Trophoblast cell (in vitro differentiated cells and primary cell): Measurements from ENCODE around the gene DUSP28.

Experiments
- DNase-seq, 2 donors: peaks; one replicate each; pipeline ENCODE4 v3.0.0-alpha.2; 2016
- H2AFZ ChIP-seq: 2 replicates; pipeline ENCODE4 v1.6.1; 2013; ENCODE audit warnings: low read length, moderate library complexity, mild to moderate bottlenecking; ENCODE audit not compliant: insufficient read depth, poor library complexity
- H2AK5ac ChIP-seq: 2 replicates; pipeline ENCODE4 v1.6.1; 2013; ENCODE audit warnings: mild to moderate bottlenecking, low read length
- H2BK120ac ChIP-seq: 2 replicates; pipeline ENCODE4 v1.6.1; 2013; ENCODE audit warnings: low read length, mild to moderate bottlenecking, moderate library complexity; ENCODE audit not compliant: insufficient read depth, poor library complexity
- H2BK12ac ChIP-seq: 2 replicates; pipeline ENCODE4 v1.6.1; 2013; ENCODE audit warnings: mild to moderate bottlenecking, low read length, moderate library complexity
- H2BK5ac ChIP-seq: 2 replicates; pipeline ENCODE4 v1.6.1; 2013; ENCODE audit warnings: low read length, low read depth, moderate library complexity, mild to moderate bottlenecking; ENCODE audit not compliant: poor library complexity
- H3K14ac ChIP-seq: 2 replicates; pipeline ENCODE4 v1.6.1; 2013; ENCODE audit warnings: mild to moderate bottlenecking, low read length
- H3K18ac ChIP-seq: 2 replicates; pipeline ENCODE4 v1.6.1; 2013; ENCODE audit warnings: mild to moderate bottlenecking, low read length
- H3K23ac ChIP-seq: 2 replicates; pipeline ENCODE4 v1.6.1; 2013; ENCODE audit warnings: low read length
- H3K27ac ChIP-seq: 2 replicates; pipeline ENCODE4 v1.5.1; 2013; ENCODE audit warnings: low read depth, mild to moderate bottlenecking, inconsistent platforms, low read length, moderate library complexity
- H3K27me3 ChIP-seq: 2 replicates; pipeline ENCODE4 v1.6.1; 2013; ENCODE audit warnings: inconsistent platforms, mild to moderate bottlenecking, low read length, moderate library complexity; ENCODE audit not compliant: insufficient read depth
- H3K36me3 ChIP-seq, 2 experiments: 1 replicate in 1 of 2; 2 replicates in 1 of 2; pipeline ENCODE4 v1.6.1; 2013; ENCODE audit warnings: low read length in 2 of 2, mild to moderate bottlenecking in 2 of 2, moderate library complexity in 1 of 2; ENCODE audit not compliant: insufficient read depth in 2 of 2, control insufficient read depth in 1 of 2
- H3K4ac ChIP-seq: 2 replicates; pipeline ENCODE4 v1.6.1; 2013; ENCODE audit warnings: low read depth, mild to moderate bottlenecking, low read length, moderate library complexity
- H3K4me1 ChIP-seq, 2 experiments: 1 replicate in 1 of 2; 2 replicates in 1 of 2; pipeline ENCODE4 v1.6.1; 2013; ENCODE audit warnings: low read length in 2 of 2, mild to moderate bottlenecking in 2 of 2, moderate library complexity in 1 of 2; ENCODE audit not compliant: insufficient read depth in 2 of 2, control insufficient read depth in 1 of 2
- H3K4me2 ChIP-seq: 2 replicates; pipeline ENCODE4 v1.6.1; 2013; ENCODE audit warnings: inconsistent platforms, mild to moderate bottlenecking, low read length, moderate library complexity
- H3K4me3 ChIP-seq: 2 replicates; pipeline ENCODE4 v1.5.1; 2013; ENCODE audit warnings: mild to moderate bottlenecking, low read depth, low read length, inconsistent platforms
- H3K79me1 ChIP-seq: one replicate; pipeline ENCODE4 v1.6.1; 2013; ENCODE audit warnings: low read length
- H3K79me2 ChIP-seq: 2 replicates; pipeline ENCODE4 v1.6.1; 2013; ENCODE audit warnings: low read length, mild to moderate bottlenecking; ENCODE audit not compliant: control insufficient read depth, insufficient read depth, poor library complexity
- H3K9ac ChIP-seq: 2 replicates; pipeline ENCODE4 v1.6.1; 2013; ENCODE audit warnings: mild to moderate bottlenecking, low read length
- H3K9me3 ChIP-seq: 2 replicates; pipeline ENCODE4 v1.6.1; 2013; ENCODE audit warnings: low read depth, mild to moderate bottlenecking, control low read depth, inconsistent platforms, low read length; ENCODE audit not compliant: insufficient read depth
- H4K12ac ChIP-seq: 2 replicates; pipeline ENCODE4 v1.6.1; 2013; ENCODE audit warnings: low read depth, mild to moderate bottlenecking, low read length, moderate library complexity
- H4K8ac ChIP-seq: 2 replicates; pipeline ENCODE4 v1.6.1; 2013; ENCODE audit warnings: low read depth, mild to moderate bottlenecking, low read length, moderate library complexity
- H4K91ac ChIP-seq: one replicate; pipeline ENCODE4 v1.6.1; 2013; ENCODE audit warnings: low read depth, mild to moderate bottlenecking, low read length, moderate library complexity
- WGBS: extraction: QIAGEN DNeasy Blood & Tissue Kit; methylation state at CpG from one replicate; pipeline ENCODE4 v1.1.7; 2013; ENCODE audit warnings: missing lambda C conversion rate; ENCODE audit not compliant: insufficient read length, insufficient coverage; ENCODE audit errors: extremely low coverage; 5-methylcytosine and 5-hydroxymethylcytosine counted together

The DUSP28 gene

DNA sequence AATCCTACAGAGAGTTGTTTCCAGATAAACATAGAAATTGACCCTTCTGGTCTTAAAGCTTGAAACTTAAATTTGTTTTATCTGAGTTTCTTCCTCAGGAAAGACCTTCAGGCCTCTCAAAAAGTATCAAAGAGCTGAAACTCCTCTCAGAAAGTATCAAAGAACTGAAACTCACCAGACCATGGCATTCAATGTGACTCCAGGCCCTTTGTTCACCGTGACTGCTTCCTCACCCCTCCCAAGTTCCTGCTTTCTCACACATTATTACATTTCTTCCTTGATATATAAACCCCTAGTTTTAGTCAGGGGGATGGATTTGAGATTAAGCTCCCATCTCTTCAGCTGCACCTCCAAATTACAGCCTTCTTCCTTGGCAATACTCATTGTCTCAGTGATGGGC lies 8.3 kb upstream of the DUSP28 start:
- H3K4me1 ChIP-seq = no peaks in the 10 kb centered on the region
- no peak overlapping the region for H2BK12ac ChIP-seq
- no peak overlapping the region for H2BK120ac ChIP-seq
- DNase-seq = no peak
- no peak overlapping the region for H4K91ac ChIP-seq
- H3K79me2 ChIP-seq = no peaks in the 10 kb centered on the region
- no peak overlapping the region for H3K27ac ChIP-seq
- H3K9ac ChIP-seq = no peak overlapping the region
- H3K4ac ChIP-seq = no peak overlapping the region
- H3K36me3 ChIP-seq = peaks cover 8 to 11% of the 10 kb centered on the region in 2 experiments
- H3K79me1 ChIP-seq = no peaks in the 10 kb centered on the region
- H3K27me3 ChIP-seq = no peaks in the 10 kb centered on the region
- no peak overlapping the region for H4K12ac ChIP-seq
- peaks cover 5% of the 10 kb centered on the region for H3K9me3 ChIP-seq
- H4K8ac ChIP-seq = no peak overlapping the region
- H2AFZ ChIP-seq = no peak overlapping the region
- H3K4me2 ChIP-seq = no peak overlapping the region
- no peak overlapping the region for H3K4me3 ChIP-seq
- no peak overlapping the region for H3K14ac ChIP-seq
- no CpG with 5 or more reads among the region's 1 CpG for WGBS
- no peak overlapping the region for H2AK5ac ChIP-seq
- H2BK5ac ChIP-seq = no peak overlapping the region
- no peak overlapping the region for H3K18ac ChIP-seq
- H3K23ac ChIP-seq = no peak overlapping the region

DNA sequence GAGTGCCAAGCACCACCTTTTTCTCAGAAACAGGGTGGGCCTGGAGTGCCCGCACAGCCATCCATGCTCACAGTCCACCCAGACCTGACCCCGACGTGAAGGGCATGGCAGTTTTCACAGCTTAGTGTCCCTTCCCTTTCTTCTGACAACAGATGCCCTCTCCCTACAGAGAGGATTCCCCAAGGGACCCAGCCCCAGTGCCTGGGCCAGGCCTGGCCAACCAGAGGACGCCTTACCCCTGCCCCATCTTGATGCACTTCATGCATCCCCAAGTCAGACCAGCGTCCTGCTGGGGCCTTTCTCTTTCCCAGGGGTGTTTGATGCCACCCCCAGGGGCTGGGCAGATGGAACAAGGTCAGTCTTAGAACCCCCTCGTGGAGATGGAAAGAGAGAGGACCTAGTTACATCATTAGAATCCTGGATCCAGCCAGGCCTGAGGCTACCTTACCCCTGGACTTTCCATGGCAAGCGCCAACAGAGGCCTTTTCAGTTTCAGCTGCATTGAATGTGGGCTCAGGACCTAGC lies 6.1 kb upstream of the DUSP28 start:
- Histone ChIP-seq H4K8ac (no peak overlapping the region), H3K4me2 (no peak overlapping the region), H3K9ac (no peak overlapping the region), H2BK5ac (no peak overlapping the region), H3K9me3 (peaks cover 5% of the 10 kb centered on the region), H2AK5ac (no peak overlapping the region), H3K4me3 (no peak overlapping the region), H3K4ac (no peak overlapping the region), H3K4me1 (peaks cover 0 to 6% of the 10 kb centered on the region in 2 experiments), H3K27me3 (no peaks in the 10 kb centered on the region), H3K36me3 (peaks cover 8 to 11% of the 10 kb centered on the region in 2 experiments), H3K79me2 (no peaks in the 10 kb centered on the region), H4K91ac (no peak overlapping the region), H3K79me1 (no peaks in the 10 kb centered on the region), H3K18ac (no peak overlapping the region), H3K27ac (no peak overlapping the region), H3K14ac (no peak overlapping the region), H2AFZ (no peak overlapping the region), H2BK120ac (no peak overlapping the region), H4K12ac (no peak overlapping the region), H3K23ac (no peak overlapping the region), H2BK12ac (no peak overlapping the region)
- DNase-seq = no peak
- WGBS = no CpG with 5 or more reads among the region's 7 CpGs

DNA sequence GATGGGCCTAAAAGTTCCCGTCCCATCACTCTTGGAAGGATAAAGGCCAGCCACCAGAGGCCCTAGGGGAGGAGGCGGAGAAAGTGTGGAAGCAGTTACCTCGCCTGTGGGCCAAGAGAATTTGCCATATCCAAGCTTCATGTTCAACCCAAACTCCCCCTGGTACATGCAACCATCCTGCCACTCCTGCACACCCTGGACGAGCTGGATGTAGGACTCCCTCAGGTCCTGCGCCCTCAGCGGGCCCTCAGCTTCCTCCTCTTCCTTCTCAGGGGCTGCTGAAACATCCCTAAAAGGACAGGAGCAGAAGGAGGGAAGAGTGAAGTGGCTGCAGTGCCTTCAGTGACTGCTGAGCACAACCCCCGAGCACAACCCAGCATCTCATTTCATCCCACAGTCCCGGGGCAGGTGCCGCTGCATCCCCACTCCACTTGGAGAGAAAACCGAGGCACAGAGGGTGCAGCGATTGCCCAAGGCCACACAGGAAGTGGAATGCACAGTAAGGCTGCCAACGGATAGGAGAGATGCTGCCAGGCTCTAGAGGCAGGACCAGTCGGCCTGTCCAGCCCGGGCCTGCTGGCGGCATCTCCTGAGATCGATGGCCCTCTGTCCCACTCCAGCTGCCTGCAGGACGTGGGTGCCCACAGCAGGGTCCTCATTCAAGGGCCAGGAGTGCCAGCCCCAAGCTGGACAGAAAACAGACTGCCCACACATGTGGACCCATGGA lies 5.2 kb upstream of the DUSP28 start:
- Histone ChIP-seq H3K36me3 (peaks cover 8 to 11% of the 10 kb centered on the region in 2 experiments), H2BK5ac (no peak overlapping the region), H3K18ac (no peak overlapping the region), H3K14ac (no peak overlapping the region), H4K12ac (no peak overlapping the region), H3K27me3 (no peaks in the 10 kb centered on the region), H3K79me1 (no peaks in the 10 kb centered on the region), H3K4ac (no peak overlapping the region), H3K23ac (no peak overlapping the region), H3K9ac (no peak overlapping the region), H2AK5ac (no peak overlapping the region), H3K79me2 (no peaks in the 10 kb centered on the region), H4K91ac (no peak overlapping the region), H2BK12ac (no peak overlapping the region), H3K27ac (no peak overlapping the region), H2AFZ (no peak overlapping the region), H2BK120ac (no peak overlapping the region), H3K9me3 (peaks cover 5% of the 10 kb centered on the region), H3K4me2 (no peak overlapping the region), H3K4me1 (peaks cover 0 to 9% of the 10 kb centered on the region in 2 experiments), H3K4me3 (no peak overlapping the region), H4K8ac (no peak overlapping the region)
- DNase-seq = no peak
- WGBS = no CpG with 5 or more reads among the region's 17 CpGs

DNA sequence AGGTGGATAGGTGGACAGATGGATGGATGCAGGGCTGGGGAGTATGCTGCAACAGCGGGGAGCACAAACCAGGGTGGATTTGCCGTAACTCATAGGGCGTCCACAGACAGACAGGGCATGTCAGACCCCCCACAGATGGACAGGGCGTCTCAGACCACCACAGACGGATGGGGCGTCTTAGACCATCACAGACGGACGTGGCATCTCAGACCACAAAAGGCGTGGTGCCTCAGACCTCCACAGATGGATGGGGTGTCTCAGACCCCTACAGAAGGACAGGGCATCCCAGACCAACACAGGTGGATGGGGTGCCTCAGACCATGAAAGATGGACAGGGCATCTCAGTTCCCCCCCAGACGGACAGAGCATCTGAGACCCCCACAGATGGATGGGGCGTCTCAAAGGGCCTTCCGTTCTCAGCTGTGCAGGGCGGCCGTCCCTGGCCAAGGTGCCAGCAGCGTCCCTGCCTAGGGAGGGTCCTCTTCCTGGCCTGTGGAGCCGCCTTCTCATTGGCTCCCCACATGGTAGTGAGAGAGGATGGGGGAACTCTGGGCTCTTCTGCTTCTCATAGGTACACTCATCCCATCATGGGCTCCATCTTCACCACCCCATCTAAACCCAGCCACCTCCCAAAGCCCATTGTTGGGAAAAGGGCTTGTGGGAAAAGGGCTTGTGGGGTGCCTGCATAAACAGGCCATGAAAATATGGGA lies 4.5 kb upstream of the DUSP28 start:
- WGBS = no CpG with 5 or more reads among the region's 16 CpGs
- H3K4me2 ChIP-seq = no peak overlapping the region

More for the DNA sequence above, 4.5 kb upstream of the DUSP28 start:
- Histone ChIP-seq H2BK12ac (no peak overlapping the region), H3K36me3 (peaks cover 8 to 11% of the 10 kb centered on the region in 2 experiments), H3K27me3 (no peaks in the 10 kb centered on the region), H3K9me3 (peaks cover 5% of the 10 kb centered on the region), H3K4me1 (peaks cover 0 to 9% of the 10 kb centered on the region in 2 experiments), H3K27ac (no peak overlapping the region), H3K79me1 (peaks cover 5% of the 10 kb centered on the region), H4K8ac (no peak overlapping the region), H3K79me2 (peaks cover 2% of the 10 kb centered on the region), H2BK5ac (no peak overlapping the region), H3K9ac (no peak overlapping the region), H2BK120ac (no peak overlapping the region), H2AK5ac (no peak overlapping the region), H3K4me3 (no peak overlapping the region), H4K12ac (no peak overlapping the region), H3K23ac (no peak overlapping the region), H3K4ac (no peak overlapping the region), H2AFZ (no peak overlapping the region), H4K91ac (no peak overlapping the region), H3K14ac (no peak overlapping the region), H3K18ac (no peak overlapping the region)
- DNase-seq = no peak
